HG03060 (cell line): ENCODE data around the gene SENP6.
"Not testable (repeated sequence)": the region's sequence is repeated elsewhere in the genome, so short reads cannot be mapped to it uniquely, and the experiment has no call there.

Experiments used
- ATAC-seq: cut with Tn5 transposase; IDR thresholded peaks from one replicate; pipeline ENCODE4 v1.9.1; 2021; ENCODE audit warnings: low read depth, moderate number of reproducible peaks; ENCODE audit not compliant: unreplicated experiment

The SENP6 gene

GRCh38 chr6:75642311-75642710, 40.6 kb downstream of the SENP6 start:
- no peak for ATAC-seq

GRCh38 chr6:75643173-75643572, 41.5 kb downstream of the SENP6 start:
- no peak for ATAC-seq

- ATAC-seq: no peak
Observed at GRCh38 chr6:75656479-75656878, 54.8 kb downstream of the SENP6 start.

GRCh38 chr6:75657327-75657726, 55.6 kb downstream of the SENP6 start:
- no peak for ATAC-seq

GRCh38 chr6:75666592-75666991, 64.9 kb downstream of the SENP6 start:
- ATAC-seq: no peak

- ATAC-seq: no peak
Observed at GRCh38 chr6:75673884-75674283, 72.2 kb downstream of the SENP6 start.

- no peak for ATAC-seq
Observed at GRCh38 chr6:75676377-75676776, 74.7 kb downstream of the SENP6 start.

- ATAC-seq: not testable (repeated sequence)
Observed at GRCh38 chr6:75682548-75682947, 80.9 kb downstream of the SENP6 start.

- ATAC-seq: not testable (repeated sequence)
Observed at GRCh38 chr6:75683005-75683404, 81.3 kb downstream of the SENP6 start.

- ATAC-seq: not testable (repeated sequence)
Observed at GRCh38 chr6:75687535-75687934, 85.9 kb downstream of the SENP6 start.

GRCh38 chr6:75687937-75688336, 86.3 kb downstream of the SENP6 start:
- not testable (repeated sequence) for ATAC-seq

GRCh38 chr6:75689576-75689975, 87.9 kb downstream of the SENP6 start:
- ATAC-seq: no peak

GRCh38 chr6:75691012-75691411, 89.3 kb downstream of the SENP6 start:
- no peak for ATAC-seq

- no peak for ATAC-seq
Observed at GRCh38 chr6:75693534-75693933, 91.9 kb downstream of the SENP6 start.

- no peak for ATAC-seq
Observed at GRCh38 chr6:75694406-75694805, 92.7 kb downstream of the SENP6 start.

GRCh38 chr6:75708334-75708733, 106.7 kb downstream of the SENP6 start:
- ATAC-seq: not testable (repeated sequence)

GRCh38 chr6:75711173-75711572, 109.5 kb downstream of the SENP6 start:
- ATAC-seq: no peak

- ATAC-seq: no peak
Observed at GRCh38 chr6:75719133-75719532, 117.5 kb downstream of the SENP6 start.

GRCh38 chr6:75723382-75723781, 121.7 kb downstream of the SENP6 start:
- no peak for ATAC-seq

GRCh38 chr6:75727206-75727605, 125.5 kb downstream of the SENP6 start:
- no peak for ATAC-seq

- ATAC-seq: not testable (repeated sequence)
Observed at GRCh38 chr6:75731029-75731428, 129.3 kb downstream of the SENP6 start.

- peak; percentile 78 for ATAC-seq
Observed at GRCh38 chr6:75735491-75736186, 134.0 kb downstream of the SENP6 start.

GRCh38 chr6:75743971-75744370, 142.3 kb downstream of the SENP6 start:
- no peak for ATAC-seq
